DMS79 (cell line): ENCODE measurements around the gene ABHD5.
"Not testable (repeated sequence)": the region's sequence is repeated elsewhere in the genome, so short reads cannot be mapped to it uniquely, and the experiment has no call there.

ENCODE experiments used
- DNase-seq: peaks from one replicate; lab custom pipeline; 2025; lab: John Stamatoyannopoulos, UW

ABHD5 gene

DNA sequence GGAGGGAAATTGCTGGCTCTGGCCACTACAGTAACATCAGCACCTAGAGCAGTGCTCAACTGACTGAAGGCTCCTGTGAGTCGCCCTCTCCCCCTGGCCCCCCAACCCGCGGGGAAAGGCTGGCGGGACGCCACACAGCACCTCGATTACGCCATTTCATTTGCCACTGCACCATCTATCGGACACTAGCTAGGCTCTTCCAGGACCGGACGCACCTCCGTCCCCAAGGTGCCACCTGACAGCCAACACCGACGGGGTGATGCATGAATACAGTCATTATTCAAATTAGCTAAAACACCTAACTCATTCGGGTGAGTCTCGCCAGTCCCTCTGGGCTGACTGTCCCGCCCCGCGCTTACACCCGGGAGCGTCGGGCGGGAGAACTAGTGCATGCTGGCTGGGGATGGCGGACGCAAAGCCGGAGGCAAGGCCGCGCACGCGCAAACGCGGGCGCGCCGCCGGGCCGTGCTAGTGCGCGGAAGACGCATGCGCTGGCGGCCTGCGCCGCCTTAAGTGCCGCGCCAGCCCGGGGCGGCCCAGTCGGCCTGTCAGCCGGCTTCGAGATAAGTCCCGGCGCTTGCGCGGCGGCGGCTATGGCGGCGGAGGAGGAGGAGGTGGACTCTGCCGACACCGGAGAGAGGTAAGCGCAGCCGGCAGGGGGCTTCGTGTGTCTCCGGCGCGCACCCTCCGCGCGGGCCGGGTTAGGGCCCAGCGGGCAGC is at the start of gene ABHD5:
Gene ABHD5 (plus strand): TSS at position 539 of the 720 bp plus-strand sequence. CDS start 55 bp downstream, at position 594.
- DNase-seq: peak; percentile 76

DNA sequence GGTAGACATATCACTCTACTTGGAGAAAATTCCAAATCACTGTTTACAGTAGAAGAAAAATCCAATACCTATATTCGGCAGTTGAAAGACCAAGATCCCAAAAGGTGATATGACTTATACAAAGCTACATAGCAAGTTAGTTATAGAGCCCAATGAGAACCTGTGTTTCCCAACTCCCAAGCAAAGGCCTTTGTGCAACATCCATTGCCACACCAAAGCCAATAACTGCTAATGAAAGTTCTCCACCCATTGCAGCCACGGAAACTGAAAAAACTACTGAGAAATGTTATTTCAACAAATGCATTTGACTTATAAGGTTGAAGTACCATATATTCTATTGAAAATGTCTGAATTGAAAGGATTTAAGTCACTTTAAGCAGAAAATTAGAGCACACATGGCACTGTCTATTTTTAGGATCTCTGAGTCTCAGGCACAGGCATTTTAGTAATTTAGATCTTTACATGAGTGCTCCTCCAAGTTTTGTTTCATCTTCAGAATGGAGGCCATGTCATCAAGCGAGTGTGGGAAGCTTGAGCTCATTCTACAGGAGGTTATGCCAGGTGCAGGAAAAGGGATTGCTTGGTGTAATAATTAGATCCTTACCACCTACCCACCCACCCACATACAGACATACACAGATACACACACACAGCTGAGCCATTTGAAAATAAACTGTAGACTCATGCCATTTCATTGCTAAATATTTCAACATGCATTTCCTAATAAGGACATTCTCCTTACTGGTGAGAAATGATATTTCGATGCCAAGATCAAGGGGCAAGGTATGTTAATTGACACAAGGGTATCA is 49.2 kb upstream of the ABHD5 start:
- no peak for DNase-seq

DNA sequence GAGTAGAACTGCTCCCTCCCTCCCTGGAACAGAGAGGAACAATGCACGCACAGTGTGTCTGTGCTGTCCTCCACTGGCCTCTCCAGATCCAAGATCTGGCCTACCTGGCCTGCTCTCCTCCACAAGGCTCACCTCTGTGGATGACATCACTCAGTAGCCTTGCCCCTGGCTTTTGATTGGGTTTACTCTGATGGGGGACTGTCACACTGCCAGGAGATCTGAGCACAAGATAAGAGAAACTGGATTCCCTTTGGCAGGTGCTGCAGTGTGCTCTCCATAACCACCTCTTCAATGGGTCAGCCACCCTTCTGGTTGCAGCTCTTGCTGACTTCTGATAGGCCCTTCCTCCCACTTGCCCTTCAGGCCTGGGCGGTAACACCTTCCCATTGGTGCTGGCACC is 46.3 kb upstream of the ABHD5 start:
- no peak for DNase-seq

DNA sequence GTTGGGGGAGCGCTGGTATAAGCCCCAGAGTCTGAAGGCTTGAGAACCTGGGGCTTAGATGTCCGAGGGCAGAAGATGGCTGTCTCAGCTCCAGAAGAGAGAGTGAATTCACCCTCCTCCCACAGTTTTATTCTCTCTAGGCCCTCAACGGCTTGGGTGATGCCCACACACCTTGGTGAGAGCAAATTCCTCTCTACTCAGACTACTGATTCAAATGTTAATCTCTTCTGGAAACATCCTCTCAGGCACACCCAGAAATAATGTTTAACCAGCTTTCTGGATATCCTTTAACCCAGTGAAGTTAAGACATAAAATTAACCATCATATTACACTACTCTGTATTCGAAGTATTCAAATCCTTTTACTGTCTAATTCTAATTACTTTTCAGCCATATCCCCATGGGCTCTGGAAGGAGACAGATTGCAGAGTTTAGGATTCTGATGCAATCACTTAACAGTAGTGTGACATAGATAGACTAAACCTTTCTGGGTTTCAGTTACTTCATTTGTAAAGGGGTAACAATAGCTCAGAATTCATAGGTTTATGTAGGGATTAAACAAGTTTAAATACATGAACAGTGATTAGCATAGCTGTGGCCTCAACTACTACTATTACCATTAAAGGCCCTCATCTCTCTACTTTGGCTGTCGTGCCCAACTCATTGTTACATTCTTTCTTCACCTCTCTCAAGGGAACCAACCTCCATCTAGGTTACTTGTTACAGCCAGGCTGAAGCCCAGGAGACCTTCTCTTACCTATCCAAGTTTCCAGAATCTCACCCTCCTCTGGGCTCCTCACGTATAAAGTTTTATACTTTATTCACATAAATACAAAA is 43.2 kb upstream of the ABHD5 start:
- DNase-seq: no peak

DNA sequence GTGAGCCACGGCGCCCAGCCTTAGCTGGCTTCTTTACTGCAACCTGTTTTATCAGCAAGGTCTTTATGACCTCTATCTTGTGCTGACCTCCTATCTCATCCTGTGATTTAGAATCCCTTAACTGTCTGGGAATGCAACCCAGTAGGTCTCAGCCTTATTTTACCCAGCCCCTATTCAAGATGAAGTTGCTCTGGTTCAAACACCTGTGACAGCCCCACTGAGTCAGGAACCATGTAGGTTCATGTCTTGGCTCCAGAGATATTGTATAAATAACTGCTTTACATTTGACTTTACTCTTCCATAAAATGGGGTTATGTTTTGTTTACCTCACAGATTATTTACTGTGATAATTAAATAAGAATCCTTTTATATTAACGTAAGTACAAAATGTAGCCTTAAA is 41.8 kb upstream of the ABHD5 start:
- no peak for DNase-seq

DNA sequence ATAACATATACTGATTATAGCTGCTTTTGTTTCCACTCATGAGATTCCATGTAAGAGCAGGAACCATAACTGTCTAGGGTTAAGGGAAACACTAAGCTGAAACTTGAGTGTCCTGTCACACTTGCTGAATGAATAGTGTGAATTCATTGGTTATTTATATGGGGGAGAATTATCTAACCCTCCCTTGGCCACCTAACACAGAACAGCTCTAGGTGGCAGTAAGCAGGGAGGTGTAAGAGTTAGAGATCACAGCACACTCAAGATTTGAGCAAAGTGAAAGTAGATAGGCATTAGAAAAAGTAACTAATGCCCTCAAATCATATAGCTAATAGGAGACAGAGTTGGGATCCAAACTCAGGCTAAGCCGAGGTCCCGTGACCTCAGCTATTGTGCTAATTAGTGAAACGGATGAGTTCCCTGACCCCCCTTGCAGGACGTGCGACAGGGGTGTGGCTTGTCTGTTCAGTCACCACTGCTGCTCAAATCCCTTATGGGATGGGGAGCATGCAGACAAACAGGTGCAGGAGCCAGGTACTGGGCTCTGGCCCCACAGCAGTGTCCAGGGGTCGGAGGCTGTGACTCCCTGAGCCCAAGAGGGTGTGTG is 41.3 kb upstream of the ABHD5 start:
- DNase-seq: no peak

DNA sequence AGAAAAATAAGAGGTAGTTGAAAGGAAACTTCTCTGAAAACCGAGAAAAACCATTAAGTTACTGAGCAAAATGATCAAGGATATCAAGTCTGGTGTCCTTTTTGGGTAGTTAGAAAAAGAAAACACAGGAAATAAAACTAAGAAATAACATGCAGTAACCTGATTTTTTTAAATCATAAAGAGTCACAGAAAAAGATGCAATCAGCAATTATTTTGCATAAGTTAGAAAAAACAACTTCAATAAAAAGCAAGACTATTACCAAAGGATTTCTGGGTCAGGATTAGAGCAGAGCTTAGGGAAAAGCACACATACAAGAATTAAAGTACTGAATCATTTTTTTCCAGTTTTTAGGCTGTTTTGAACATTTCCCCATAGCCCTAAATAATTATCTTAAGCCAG is 40.4 kb upstream of the ABHD5 start:
- no peak for DNase-seq

DNA sequence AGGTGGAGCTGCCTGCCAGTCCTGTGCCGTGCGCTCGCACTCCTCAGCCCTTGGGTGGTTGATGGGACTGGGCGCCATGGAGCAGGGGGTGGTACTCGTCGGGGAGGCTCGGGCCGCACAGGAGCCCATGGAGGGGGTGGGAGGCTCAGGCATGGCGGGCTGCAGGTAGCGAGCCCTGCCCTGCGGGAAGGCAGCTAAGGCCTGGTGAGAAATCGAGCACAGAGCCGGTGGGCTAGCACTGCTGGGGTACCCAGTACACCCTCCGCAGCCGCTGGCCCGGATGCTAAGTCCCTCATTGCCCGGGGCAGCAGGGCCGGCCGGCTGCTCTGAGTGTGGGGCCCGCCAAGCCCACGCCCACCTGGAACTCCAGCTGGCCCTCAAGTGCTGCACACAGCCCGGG is 34.3 kb upstream of the ABHD5 start:
- not testable (repeated sequence) for DNase-seq

DNA sequence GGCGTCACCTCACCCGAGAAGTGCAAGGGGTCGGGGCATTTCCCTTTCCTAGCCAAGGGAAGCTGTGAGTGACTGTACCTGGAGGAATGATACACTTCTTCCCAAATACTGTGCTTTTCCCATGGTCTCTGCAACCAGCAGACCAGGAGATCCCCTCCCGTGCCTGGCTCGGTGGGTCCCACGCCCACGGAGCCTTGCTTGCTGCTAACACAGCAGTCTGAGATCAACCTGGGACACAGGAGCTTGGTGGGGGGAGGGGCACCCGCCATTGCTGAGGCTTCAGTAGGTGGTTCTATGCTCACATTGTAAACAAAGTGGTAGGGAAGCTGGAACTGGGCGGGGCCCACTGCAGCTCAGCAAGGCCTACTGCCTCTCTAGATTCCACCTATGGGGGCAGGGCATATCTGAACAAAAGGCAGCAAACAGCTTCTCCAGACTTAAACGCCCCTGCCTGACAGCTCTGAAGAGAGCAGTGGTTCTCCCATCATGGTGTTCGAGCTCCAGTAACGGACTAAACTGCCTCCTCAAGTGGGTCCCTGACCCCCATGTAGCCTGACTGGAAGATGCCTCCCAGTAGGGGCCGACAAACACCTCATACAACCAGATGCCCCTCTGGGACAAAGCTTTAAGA is 31.4 kb upstream of the ABHD5 start:
- DNase-seq: no peak

DNA sequence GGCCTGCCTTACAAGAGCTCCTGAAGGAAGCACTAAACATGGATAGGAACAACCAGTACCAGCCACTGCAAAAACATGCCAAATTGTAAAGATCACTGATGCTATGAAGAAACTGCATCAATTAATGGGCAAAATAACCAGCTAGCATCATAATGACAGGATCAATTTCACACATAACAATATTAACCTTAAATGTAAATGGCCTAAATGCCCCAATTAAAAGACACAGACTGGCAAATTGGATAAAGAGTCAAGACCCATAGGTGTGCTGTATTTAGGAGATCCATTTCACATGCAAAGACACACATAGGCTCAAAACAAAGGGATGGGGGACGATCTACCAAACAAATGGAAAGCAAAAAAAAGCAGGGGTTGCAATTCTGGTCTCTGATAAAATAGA is 29.4 kb upstream of the ABHD5 start:
- not testable (repeated sequence) for DNase-seq

DNA sequence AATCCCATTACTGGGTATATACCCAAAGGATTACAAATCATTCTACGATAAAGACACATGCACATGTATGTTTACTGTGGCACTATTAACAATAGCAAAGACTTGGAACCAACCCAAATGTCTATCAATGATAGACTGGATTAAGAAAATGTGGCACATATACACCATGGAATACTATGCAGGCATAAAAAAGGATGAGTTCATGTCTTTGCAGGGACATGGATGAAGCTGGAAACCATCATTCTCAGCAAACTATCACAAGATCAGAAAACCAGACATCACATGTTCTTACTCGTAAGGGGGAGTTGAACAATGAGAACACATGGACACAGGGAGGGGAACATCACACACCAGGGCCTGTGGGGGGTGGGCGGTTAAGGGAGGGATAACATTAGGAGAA is 25.7 kb upstream of the ABHD5 start:
- not testable (repeated sequence) for DNase-seq

DNA sequence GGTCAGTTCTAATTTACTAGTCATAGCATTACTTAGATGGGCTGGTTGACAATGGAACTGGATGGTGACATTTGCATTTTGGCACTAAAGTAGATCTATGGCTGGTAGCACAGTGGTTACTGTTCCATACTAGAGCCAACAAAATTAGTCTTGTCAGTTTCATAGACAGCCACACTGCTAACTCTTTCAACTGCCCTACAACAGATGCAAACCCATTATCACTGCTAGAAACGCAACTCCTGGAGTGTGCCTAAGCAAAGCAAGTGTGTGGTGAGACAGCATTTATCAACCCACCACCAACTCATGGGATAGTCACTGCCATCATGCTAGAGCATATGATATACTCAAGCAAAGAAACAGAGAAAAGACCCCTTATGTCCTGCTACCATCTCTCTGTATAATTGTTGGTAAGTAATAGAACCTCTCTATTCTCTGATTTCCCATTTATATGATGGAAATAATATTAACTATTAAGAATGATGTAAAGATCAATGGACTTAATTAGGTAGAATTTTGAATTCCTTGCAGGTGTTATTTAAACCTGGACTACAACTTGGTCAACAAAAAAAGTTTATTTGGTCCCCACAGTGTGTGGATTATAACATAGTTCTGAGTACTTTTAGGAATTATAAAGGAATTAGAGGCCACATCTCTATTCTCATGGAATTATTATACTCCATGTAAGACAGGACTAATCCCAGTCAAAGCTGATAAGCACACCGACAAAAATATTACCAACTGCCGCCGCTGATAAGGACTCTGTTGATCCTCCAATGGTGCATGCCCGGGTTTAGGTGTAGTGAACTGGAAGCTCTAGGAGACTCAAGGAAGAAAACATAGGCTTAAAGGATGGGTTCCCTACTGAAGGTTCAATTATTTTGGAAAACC is 19.9 kb upstream of the ABHD5 start:
- no peak for DNase-seq

DNA sequence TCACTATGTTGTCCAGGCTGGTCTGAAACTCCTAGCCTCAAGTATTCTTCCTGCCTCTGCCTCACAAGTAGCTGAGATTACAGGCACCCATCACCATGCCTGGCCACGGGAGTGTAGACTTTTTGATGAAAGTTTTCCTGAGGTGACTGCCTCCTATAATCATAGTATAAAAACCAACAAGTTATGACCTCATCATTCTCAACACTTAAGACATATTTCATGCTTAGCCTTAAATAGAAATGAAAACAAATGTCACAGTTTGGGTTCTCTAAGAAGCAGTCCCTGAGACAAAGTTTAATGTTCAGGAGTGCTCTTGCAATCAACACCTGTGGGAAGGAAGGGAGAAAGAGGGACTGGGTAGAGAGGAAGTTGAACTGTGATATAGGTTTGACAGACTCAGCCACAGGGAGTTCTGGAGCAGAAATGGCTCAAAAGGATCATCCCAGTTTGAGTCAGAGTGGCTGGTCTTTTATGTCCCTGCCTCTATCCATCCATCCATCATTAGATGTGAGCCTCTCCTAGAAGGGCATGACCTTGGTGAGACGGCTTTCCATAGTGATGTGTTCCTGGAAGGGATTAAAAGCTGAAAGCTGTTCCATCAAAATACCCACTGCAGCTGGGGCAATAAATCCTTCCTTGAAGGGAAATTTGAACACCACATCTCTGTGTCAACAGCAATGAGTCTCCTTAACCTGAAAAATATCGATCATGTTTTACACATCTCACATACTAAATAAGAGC is 16.2 kb upstream of the ABHD5 start:
- no peak for DNase-seq

DNA sequence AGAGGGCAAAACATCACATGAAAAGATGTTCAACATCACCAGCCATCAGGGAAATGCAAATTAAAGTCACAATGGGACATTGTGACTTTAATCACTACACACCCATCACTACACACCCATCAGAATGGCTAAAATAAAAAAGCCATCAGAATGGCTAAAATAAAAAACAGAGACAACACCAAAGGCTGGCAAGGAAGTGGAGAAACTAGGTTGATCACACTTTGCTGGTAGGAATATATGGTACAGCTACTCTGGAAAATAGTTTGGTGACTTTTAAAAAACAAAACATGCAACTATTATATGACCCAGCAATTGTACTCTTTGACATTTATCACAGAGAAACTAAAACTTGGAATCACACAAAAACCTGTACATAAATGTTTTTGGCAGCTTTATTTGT is 15.1 kb upstream of the ABHD5 start:
- no peak for DNase-seq

DNA sequence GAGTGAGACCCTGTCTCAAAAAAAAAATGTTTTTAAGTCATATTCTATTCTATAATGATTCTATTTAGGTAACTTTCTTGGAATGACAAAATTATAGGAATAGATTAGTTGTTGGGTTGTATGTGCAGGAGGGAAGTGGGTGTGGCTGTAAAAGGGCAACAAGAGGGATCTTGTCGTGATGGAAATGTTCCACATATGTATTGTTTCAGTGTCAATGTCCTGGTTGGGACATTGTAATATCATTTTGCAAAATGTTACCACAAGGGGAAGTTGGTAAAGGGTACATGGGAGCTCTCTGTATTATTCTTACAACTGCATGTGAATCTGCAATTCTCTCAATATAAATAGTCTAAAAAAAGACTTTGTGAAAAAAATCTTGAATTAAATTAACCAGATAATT is 14.3 kb upstream of the ABHD5 start:
- DNase-seq: no peak

DNA sequence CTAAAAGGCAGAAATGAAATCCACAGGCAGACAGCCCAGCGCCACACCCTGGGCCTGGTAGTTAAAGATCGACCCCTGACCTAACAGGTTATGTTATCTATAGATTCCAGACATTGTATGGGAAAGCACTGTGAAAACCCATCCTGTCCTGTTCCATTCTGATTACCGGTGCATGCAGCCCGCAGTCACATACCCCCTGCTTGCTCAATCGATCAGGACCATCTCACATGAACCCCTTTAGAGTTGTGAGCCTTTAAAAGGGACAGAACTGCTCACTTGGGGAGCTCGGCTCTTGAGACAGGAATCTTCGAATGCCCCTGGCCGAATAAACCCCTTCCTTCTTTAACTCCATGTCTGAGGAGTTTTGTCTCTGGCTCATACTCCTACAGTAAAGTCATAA is 12.4 kb upstream of the ABHD5 start:
- not testable (repeated sequence) for DNase-seq

DNA sequence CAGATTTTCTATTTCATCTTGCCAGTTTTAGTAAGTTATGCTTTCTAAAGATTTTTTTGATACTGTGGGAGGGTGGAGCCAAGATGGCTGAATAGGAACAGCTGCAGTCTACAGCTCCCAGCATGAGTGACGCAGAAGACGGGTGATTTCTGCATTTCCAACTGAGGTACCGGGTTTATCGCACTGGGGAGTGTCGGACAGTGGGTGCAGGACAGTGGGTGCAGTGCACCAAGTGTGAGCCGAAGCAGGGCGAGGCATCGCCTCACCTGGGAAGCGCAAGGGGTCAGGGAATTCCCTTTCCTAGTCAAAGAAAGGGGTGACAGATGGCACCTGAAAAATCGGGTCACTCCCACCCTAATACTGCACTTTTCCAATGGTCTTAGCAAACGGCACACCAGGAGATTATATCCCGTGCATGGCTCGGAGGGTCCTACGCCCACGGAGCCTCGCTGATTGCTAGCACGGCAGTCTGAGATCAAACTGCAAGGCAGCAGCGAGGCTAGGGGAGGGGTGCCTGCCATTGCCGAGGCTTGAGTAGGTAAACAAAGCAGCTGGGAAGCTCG is 11.8 kb upstream of the ABHD5 start:
- DNase-seq: not testable (repeated sequence)

DNA sequence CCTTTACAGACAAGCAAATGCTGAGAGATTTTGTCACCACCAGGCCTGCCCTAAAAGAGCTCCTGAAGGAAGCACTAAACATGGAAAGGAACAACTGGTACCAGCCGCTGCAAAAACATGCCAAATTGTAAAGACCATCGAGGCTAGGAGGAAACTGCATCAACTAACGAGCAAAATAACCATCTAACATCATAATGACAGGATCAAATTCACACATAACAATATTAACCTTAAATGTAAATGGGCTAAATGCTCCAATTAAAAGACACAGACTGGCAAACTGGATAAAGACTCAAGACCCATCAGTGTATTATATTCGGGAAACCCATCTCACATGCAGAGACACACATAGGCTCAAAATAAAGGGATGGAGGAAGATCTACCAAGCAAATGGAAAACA is 9.9 kb upstream of the ABHD5 start:
- not testable (repeated sequence) for DNase-seq

DNA sequence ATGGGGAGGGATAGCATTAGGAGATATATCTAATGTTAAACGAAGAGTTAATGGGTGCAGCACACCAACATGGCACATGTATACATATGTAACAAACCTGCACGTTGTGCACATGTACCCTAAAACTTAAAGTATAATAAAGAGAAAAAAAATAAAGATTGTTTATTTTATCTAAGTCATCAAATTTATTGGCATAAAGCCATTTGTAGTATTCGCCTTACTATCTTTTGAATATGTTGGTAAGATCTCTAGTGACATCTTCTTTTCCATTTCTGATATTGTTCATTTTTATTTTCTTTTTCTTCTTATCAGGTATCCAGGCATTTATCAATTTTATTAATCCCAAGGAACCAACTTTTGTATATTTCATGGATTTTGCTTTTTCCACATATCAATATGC is 5.8 kb upstream of the ABHD5 start:
- DNase-seq: no peak

DNA sequence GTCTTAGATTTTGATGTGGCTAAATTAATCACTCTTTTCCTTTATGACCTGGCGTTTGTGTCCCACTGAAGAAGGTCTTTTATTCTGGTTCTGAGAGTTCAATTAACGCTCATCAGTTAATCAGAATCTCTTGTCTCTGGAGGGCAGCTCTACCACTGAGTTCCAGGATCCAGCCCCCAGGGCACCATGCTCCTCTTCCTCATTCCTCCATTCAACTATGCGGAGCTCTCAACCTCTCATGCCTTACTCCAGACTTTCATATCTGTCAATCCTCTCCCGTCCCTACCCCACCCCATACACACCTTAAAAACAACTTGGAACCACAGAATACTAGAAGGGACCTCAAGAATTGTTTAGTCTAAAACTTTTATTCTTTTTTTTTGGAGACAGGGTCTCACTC is 4.8 kb upstream of the ABHD5 start:
- DNase-seq: no peak
